Transverse colon (tissue), 4 donors: Measurements from ENCODE around the gene HNF1A. TPM values are rescaled to one million over a fixed set of nuclear protein-coding genes. Genes with fewer than 3 reads are reported as not detected.

Source experiments
- DNase-seq: peaks from one replicate; pipeline ENCODE4 v3.0.0-alpha.2; 2019
- H3K27ac ChIP-seq, 4 donors: fragments of 200-600 bp; sonication (generic); 2 replicates each; pipeline ENCODE4 v1.5.1; 2016 to 2018; ENCODE audit warnings: inconsistent platforms in 4 of 4
- H3K27me3 ChIP-seq: fragments of 200-600 bp; sonication (generic); 2 replicates; pipeline ENCODE4 v1.5.1; 2017; ENCODE audit warnings: inconsistent platforms
- H3K36me3 ChIP-seq, 4 donors: fragments of 200-600 bp; sonication (generic); 2 replicates each; pipeline ENCODE4 v1.5.1; 2017 to 2019; ENCODE audit warnings: inconsistent platforms in 4 of 4
- H3K4me1 ChIP-seq, 4 donors: fragments of 200-600 bp; sonication (generic); 2 replicates each; pipeline ENCODE4 v1.5.1; 2017 to 2020; ENCODE audit warnings: inconsistent platforms in 4 of 4
- H3K4me3 ChIP-seq, 4 donors: fragments of 200-600 bp; sonication (generic); 1 replicate in 1 of 4; 2 replicates in 3 of 4; pipeline versions ENCODE4 v1.5.1 to v1.6.1; 2017 to 2019; ENCODE audit warnings: inconsistent platforms in 4 of 4
- H3K9me3 ChIP-seq, 2 donors: fragments of 200-600 bp; sonication (generic); 2 replicates each; pipeline ENCODE4 v1.5.1; 2017 to 2019; ENCODE audit warnings: inconsistent platforms in 2 of 2
- CTCF ChIP-seq, 5 experiments: fragments of 200-600 bp in 3 of 5; fragments of 450-650 bp in 2 of 5; sonication (generic) in 3 of 5; IDR thresholded peaks; 1 replicate in 2 of 5; 2 replicates in 3 of 5; pipeline ENCODE4 v1.5.1; 2016 to 2017; ENCODE audit warnings: antibody characterized with exemption in 5 of 5, inconsistent platforms in 3 of 5, mild to moderate bottlenecking in 2 of 5, moderate library complexity in 1 of 5
- EP300 ChIP-seq: sonication (generic); formaldehyde crosslinking; IDR thresholded peaks from one replicate; pipeline ENCODE4 v1.6.1; 2017; ENCODE audit warnings: antibody characterized with exemption, low read depth
- POLR2A ChIP-seq: fragments of 450-650 bp; IDR thresholded peaks from one replicate; pipeline ENCODE4 v1.6.1; 2016; ENCODE audit warnings: antibody characterized with exemption, mild to moderate bottlenecking, moderate library complexity
- POLR2AphosphoS5 ChIP-seq, 3 donors: sonication (generic); formaldehyde crosslinking; IDR thresholded peaks; one replicate each; pipeline ENCODE4 v1.6.1; 2016; ENCODE audit warnings: antibody characterized with exemption in 3 of 3
- WGBS, 2 donors: methylation state at CpG; one replicate each; pipeline ENCODE4 v1.1.5; 2018; ENCODE audit warnings: low coverage in 1 of 2; 5-methylcytosine and 5-hydroxymethylcytosine counted together
- in situ Hi-C, 4 donors: fragments of 200-750 bp; cut with MboI; loops; one replicate each; pipeline versions ENCODE4 v1.15.0 to v1.15.1; 2017; ENCODE audit warnings: low sequenced_read_pairs in 3 of 4, low pct_ligation_motif_present in 1 of 4, low pct_unique_long_range_greater_than_20kb in 1 of 4
- intact Hi-C: fragments of 100-400 bp; cut with DNase I; formaldehyde crosslinking; loops from one replicate; pipeline ENCODE4 v1.15.1; 2023; ENCODE audit warnings: low total_unique reads
- total RNA-seq, 4 donors: library from RNA; depleted of rRNA; stranded (reverse); fragments of >200 nt; gene quantifications; one replicate each; pipeline ENCODE4 v1.1.0, GENCODE V29; 2016

HNF1A gene
- total RNA-seq, 4 donors from 2014 or later: 16.5 to 71.4 (median 23.6) TPM

GRCh38 chr12:120993496-120993895 lies 15.2 kb downstream of the HNF1A start:
- Histone ChIP-seq H3K4me1 (no peaks in the 10 kb centered on the region), H3K9me3 (no peaks in the 10 kb centered on the region), H3K36me3 (no peaks in the 10 kb centered on the region), H3K4me3 (no peak overlapping the region), H3K27ac (no peak overlapping the region), H3K27me3 (no peaks in the 10 kb centered on the region)
- no peak for DNase-seq
- TF ChIP-seq EP300: no peak
- in situ Hi-C loops: no loop called here
- 87% methylated on average over 11 of the region's 11 CpGs; no CpG with 5 or more reads in 1 of the 2 donors for WGBS, 2 donors
- intact Hi-C loops: no loop called here

GRCh38 chr12:120994059-120994458 lies 15.7 kb downstream of the HNF1A start:
- Histone ChIP-seq H3K36me3 (no peaks in the 10 kb centered on the region), H3K4me3 (no peak overlapping the region), H3K4me1 (no peaks in the 10 kb centered on the region), H3K27me3 (no peaks in the 10 kb centered on the region), H3K27ac (no peak overlapping the region), H3K9me3 (no peaks in the 10 kb centered on the region)
- 84 to 90% methylated on average over 6 to 11 of the region's 15 CpGs for WGBS, 2 donors
- in situ Hi-C loops: no loop called here
- no peak for TF ChIP-seq CTCF (IDR thresholded peaks at IDR 0.05)
- no peak for TF ChIP-seq POLR2A
- TF ChIP-seq EP300: no peak
- no peak for TF ChIP-seq POLR2AphosphoS5 (IDR thresholded peaks at IDR 0.05)
- intact Hi-C loops: no loop called here
- no peak for DNase-seq

DNA sequence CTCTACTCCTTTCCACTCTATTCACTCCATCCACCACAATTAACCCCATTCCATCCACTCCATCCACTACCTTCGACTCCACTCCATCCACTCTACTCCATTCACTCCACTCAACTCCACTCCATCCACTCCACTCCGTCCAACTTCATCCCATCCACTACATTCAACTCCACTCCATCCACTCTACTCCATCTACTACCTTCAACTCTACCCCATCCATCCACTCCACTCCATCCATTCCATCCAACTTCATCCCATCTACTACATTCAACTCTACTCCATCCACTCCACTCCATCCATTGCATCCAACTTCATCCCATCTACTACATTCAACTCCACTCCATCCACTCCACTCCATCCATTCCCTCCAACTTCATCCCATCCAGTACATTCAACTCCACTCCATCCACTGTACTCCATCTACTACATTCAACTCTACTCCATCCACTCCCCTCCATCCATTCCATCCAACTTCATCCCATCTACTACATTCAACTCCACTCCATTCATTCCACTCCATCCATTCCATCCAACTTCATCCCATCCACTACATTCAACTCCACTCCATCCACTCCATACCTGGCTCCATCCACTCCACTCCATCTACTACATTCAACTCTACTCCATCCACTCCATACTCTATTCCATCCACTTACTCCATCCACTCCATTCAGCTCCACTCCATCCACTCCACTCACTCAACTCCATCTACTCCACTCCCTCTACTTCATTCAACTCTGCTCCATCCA lies 16.4 kb downstream of the HNF1A start:
- no peak for TF ChIP-seq CTCF (IDR thresholded peaks at IDR 0.05)
- TF ChIP-seq EP300: no peak
- TF ChIP-seq POLR2A: no peak
- TF ChIP-seq POLR2AphosphoS5 (IDR thresholded peaks at IDR 0.05): no peak
- DNase-seq: no peak
- 86 to 94% methylated on average over 2 of the region's 2 CpGs for WGBS, 2 donors
- Histone ChIP-seq H3K4me1 (no peaks in the 10 kb centered on the region), H3K27me3 (no peaks in the 10 kb centered on the region), H3K36me3 (no peaks in the 10 kb centered on the region), H3K27ac (no peak overlapping the region), H3K9me3 (no peaks in the 10 kb centered on the region), H3K4me3 (no peak overlapping the region)
- in situ Hi-C loops: no loop called here
- intact Hi-C loops: no loop called here

GRCh38 chr12:120996133-120996746 lies 17.9 kb downstream of the HNF1A start:
- H3K9me3 ChIP-seq: no peaks in the 10 kb centered on the region
- H3K4me3 ChIP-seq: no peak overlapping the region
- intact Hi-C loops (no loop called here), in situ Hi-C loops (no loop called here)
- TF ChIP-seq CTCF (IDR thresholded peaks at IDR 0.05) (no peak), POLR2A (no peak), EP300 (no peak), POLR2AphosphoS5 (IDR thresholded peaks at IDR 0.05) (no peak)
- H3K27ac ChIP-seq: no peak overlapping the region
- H3K36me3 ChIP-seq: no peaks in the 10 kb centered on the region
- 91% methylated on average over 11 of the region's 11 CpGs; no CpG with 5 or more reads in 1 of the 2 donors for WGBS, 2 donors
- no peaks in the 10 kb centered on the region for H3K27me3 ChIP-seq
- no peaks in the 10 kb centered on the region for H3K4me1 ChIP-seq
- no peak for DNase-seq
